Caco-2 (cell line): ENCODE measurements around the gene RFLNA. TPM values are rescaled to one million over a fixed set of nuclear protein-coding genes. Genes with fewer than 3 reads are reported as not detected.

Experiments used
- BruUV-seq: library from RNA; stranded (reverse); fragments of 400-500 nt; replicated peaks from 2 replicates; lab custom pipeline; 2021; lab: Mats Ljungman, UMichigan
- CTCF ChIA-PET: fragments of 300-600 bp; sonication (Branson Sonifier 250); formaldehyde crosslinking; loops from one replicate; lab custom pipeline; 2022; ENCODE audit warnings: antibody characterized with exemption; lab: Charles Lee
- POLR2A ChIA-PET: fragments of 300-600 bp; sonication (Branson Sonifier 250); formaldehyde crosslinking; loops from one replicate; lab custom pipeline; 2022; ENCODE audit warnings: antibody characterized with exemption; lab: Charles Lee
- DNase-seq, 2 experiments: peaks; one replicate each; pipeline versions ENCODE4 v3.0.0 to v3.0.0-alpha.2; 2020 to 2022
- H3K27me3 ChIP-seq: replicated peaks from 2 replicates; pipeline ENCODE4 v1.6.0; 2011; ENCODE audit warnings: low read length; ENCODE audit not compliant: control insufficient read depth, insufficient read depth
- H3K36me3 ChIP-seq: 2 replicates; pipeline ENCODE4 v1.5.1; 2011; ENCODE audit warnings: low read length; ENCODE audit not compliant: control insufficient read depth, insufficient read depth
- H3K4me1 ChIP-seq: fragments of 250-450 bp; sonication (Bioruptor Pico); 2 replicates; pipeline ENCODE4 v1.5.1; 2020; ENCODE audit warnings: mild to moderate bottlenecking
- H3K4me3 ChIP-seq: 2 replicates; pipeline ENCODE4 v1.5.1; 2011; ENCODE audit warnings: low read depth, mild to moderate bottlenecking, control low read depth, low read length
- H3K9me3 ChIP-seq: fragments of 250-450 bp; sonication (Bioruptor Pico); 2 replicates; pipeline ENCODE4 v1.5.1; 2020; ENCODE audit warnings: mild to moderate bottlenecking, moderate library complexity
- H3K27ac Mint-ChIP-seq: one replicate; pipeline ENCODE4 v1.8.0; 2022; ENCODE audit warnings: mixed read lengths; ENCODE audit not compliant: unreplicated experiment
- H3K27me3 Mint-ChIP-seq: one replicate; pipeline ENCODE4 v1.8.0; 2022; ENCODE audit warnings: mixed read lengths; ENCODE audit not compliant: insufficient read depth, unreplicated experiment
- H3K36me3 Mint-ChIP-seq: one replicate; pipeline ENCODE4 v1.8.0; 2022; ENCODE audit warnings: mild to moderate bottlenecking, mixed read lengths; ENCODE audit not compliant: insufficient read depth, unreplicated experiment
- H3K4me1 Mint-ChIP-seq: one replicate; pipeline ENCODE4 v1.8.0; 2022; ENCODE audit warnings: low read depth, mixed read lengths; ENCODE audit not compliant: unreplicated experiment
- H3K4me3 Mint-ChIP-seq: one replicate; pipeline ENCODE4 v1.8.0; 2022; ENCODE audit warnings: mild to moderate bottlenecking, moderate library complexity, mixed read lengths; ENCODE audit not compliant: unreplicated experiment
- H3K9me3 Mint-ChIP-seq: one replicate; pipeline ENCODE4 v1.8.0; 2022; ENCODE audit warnings: mixed read lengths; ENCODE audit not compliant: unreplicated experiment
- intact Hi-C: fragments of 100-400 bp; cut with micrococcal nuclease; formaldehyde crosslinking; loops from one replicate; pipeline ENCODE4 v1.10.0; 2022; ENCODE audit not compliant: unreplicated experiment
- total RNA-seq: library from RNA; stranded (reverse); gene quantifications from 2 replicates; pipeline ENCODE4 v1.2.3, GENCODE V29; 2022
- TF ChIP-seq, protein P1 (sequence below), 2 experiments: fragments of 200-600 bp in 1 of 2; IDR thresholded peaks; 1 replicate in 1 of 2; 2 replicates in 1 of 2; pipeline versions ENCODE4 v1.5.1 to v1.8.0; 2011 to 2022; ENCODE audit warnings: antibody characterized with exemption in 1 of 2, control low read depth in 1 of 2, inconsistent platforms in 1 of 2, low read depth in 1 of 2, low read length in 1 of 2, mild to moderate bottlenecking in 1 of 2, moderate library complexity in 1 of 2; ENCODE audit not compliant: insufficient read depth in 1 of 2, severe bottlenecking in 1 of 2, unreplicated experiment in 1 of 2

Gene RFLNA
- total RNA-seq, 1 experiment from 2014 or later, result 15.4 TPM

DNA sequence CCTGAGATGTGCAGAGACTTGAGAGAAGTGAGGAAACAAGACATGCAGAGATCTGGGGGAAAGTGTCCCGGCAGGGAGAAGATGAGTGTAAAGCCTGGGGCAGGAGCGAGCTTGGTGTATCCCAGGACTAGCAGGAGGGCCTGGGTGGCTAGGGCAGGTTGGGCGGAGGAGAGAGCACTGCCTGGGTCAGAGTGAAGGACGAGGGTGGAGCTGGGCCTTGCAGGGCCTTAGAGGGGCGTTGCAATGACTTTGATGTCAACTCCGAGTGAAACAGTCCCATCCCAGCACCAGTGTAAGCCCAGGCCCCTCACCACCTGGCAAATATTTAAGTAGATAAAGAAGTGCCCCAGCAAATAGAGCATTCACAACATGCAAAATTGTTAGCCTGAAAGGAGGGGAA, 24.2 kb upstream of the RFLNA start:
- Histone ChIP-seq H3K9me3 (no peaks in the 10 kb centered on the region), H3K36me3 (no peaks in the 10 kb centered on the region), H3K27me3 (no peaks in the 10 kb centered on the region), H3K4me1 (peaks cover 4% of the 10 kb centered on the region; the same call in 1 of the 2 replicates), H3K4me3 (no peak overlapping the region)
- intact Hi-C loops, result no loop called here
- ChIA-PET POLR2A (no interaction called here), CTCF (no interaction called here)
- no TSS peak for BruUV-seq
- peak in 1 of 2 experiments; percentile 36 for DNase-seq
- Mint-ChIP-seq H3K9me3 (no peaks in the 10 kb centered on the region), H3K27me3 (no peaks in the 10 kb centered on the region), H3K4me1 (peaks cover 8% of the 10 kb centered on the region), H3K36me3 (no peaks in the 10 kb centered on the region), H3K4me3 (no peak overlapping the region), H3K27ac (peak overlapping the region; percentile 8)
- TF ChIP-seq, protein P1, sequence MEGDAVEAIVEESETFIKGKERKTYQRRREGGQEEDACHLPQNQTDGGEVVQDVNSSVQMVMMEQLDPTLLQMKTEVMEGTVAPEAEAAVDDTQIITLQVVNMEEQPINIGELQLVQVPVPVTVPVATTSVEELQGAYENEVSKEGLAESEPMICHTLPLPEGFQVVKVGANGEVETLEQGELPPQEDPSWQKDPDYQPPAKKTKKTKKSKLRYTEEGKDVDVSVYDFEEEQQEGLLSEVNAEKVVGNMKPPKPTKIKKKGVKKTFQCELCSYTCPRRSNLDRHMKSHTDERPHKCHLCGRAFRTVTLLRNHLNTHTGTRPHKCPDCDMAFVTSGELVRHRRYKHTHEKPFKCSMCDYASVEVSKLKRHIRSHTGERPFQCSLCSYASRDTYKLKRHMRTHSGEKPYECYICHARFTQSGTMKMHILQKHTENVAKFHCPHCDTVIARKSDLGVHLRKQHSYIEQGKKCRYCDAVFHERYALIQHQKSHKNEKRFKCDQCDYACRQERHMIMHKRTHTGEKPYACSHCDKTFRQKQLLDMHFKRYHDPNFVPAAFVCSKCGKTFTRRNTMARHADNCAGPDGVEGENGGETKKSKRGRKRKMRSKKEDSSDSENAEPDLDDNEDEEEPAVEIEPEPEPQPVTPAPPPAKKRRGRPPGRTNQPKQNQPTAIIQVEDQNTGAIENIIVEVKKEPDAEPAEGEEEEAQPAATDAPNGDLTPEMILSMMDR (IDR thresholded peaks at IDR 0.05; ENCODE audit: insufficient read depth in 1 of 2, low read depth in 1 of 2, low read length in 1 of 2, severe bottlenecking in 1 of 2, unreplicated experiment in 1 of 2), result no peak

DNA sequence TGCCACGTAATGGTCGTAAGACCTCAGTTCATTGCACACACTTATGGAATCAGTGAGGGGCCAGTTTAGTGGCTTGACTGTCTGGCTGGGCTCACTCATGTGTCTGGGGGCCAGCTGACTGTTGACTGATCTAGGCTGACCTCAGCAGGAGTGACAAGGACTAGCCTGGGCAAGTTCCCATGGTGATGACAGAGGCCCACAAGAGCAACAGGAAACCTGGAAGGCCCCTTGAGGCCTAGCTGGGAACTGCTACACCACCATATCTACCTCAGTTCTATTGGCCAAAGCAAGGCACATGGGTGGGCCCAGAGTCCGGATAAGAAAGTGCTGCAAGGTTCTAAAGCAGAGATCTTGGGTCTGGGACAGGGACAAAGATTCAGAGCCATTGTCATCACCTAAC, 21.3 kb upstream of the RFLNA start:
- H3K27ac Mint-ChIP-seq, result no peak overlapping the region
- intact Hi-C loops, result loop anchor here (2.0 kb wide), 1 partner anchor 41 kb away; no protein-coding TSS in a partner anchor
- POLR2A ChIA-PET, result no interaction called here
- Histone ChIP-seq H3K4me1 (peaks cover 10% of the 10 kb centered on the region), H3K27me3 (no peaks in the 10 kb centered on the region), H3K9me3 (no peaks in the 10 kb centered on the region), H3K36me3 (no peaks in the 10 kb centered on the region), H3K4me3 (no peak overlapping the region)
- no peaks in the 10 kb centered on the region for H3K27me3 Mint-ChIP-seq
- H3K36me3 Mint-ChIP-seq, result no peaks in the 10 kb centered on the region
- no peaks in the 10 kb centered on the region for H3K9me3 Mint-ChIP-seq
- TF ChIP-seq, protein P1 (IDR thresholded peaks at IDR 0.05; ENCODE audit: insufficient read depth in 1 of 2, low read depth in 1 of 2, low read length in 1 of 2, severe bottlenecking in 1 of 2, unreplicated experiment in 1 of 2), result peak; percentile 37
- peak; percentile 72 to 84 for DNase-seq
- CTCF ChIA-PET, result interaction anchor here (0.6 kb wide), 2 partner anchors 27 to 131 kb away, joined by 3 to 5 read pairs; no protein-coding TSS in a partner anchor
- no TSS peak for BruUV-seq
- no peak overlapping the region for H3K4me3 Mint-ChIP-seq
- H3K4me1 Mint-ChIP-seq, result peaks cover 11% of the 10 kb centered on the region

DNA sequence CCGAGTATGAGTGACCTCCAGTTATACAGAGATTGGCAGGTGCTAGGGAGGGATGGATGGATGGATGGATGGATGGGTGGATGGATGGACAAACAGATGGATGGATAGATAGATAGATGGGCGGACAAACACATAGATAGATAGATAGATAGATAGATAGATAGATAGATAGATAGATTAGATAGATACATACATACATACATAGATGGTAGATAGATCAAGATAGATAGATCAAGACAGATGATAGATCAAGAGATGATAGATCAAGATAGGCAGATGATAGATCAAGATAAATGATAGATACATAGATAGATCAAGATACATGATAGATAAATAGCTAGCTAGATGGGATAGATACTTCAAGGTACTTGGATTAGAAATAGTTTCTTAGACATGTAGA, 18.6 kb upstream of the RFLNA start:
- POLR2A ChIA-PET, result no interaction called here
- intact Hi-C loops, result no loop called here
- Mint-ChIP-seq H3K36me3 (no peaks in the 10 kb centered on the region), H3K4me1 (peaks cover 10% of the 10 kb centered on the region), H3K4me3 (no peak overlapping the region), H3K27me3 (no peaks in the 10 kb centered on the region), H3K9me3 (no peaks in the 10 kb centered on the region), H3K27ac (no peak overlapping the region)
- peaks cover 10% of the 10 kb centered on the region for H3K4me1 ChIP-seq
- H3K9me3 ChIP-seq, result no peaks in the 10 kb centered on the region
- H3K4me3 ChIP-seq, result no peak overlapping the region
- H3K27me3 ChIP-seq, result no peaks in the 10 kb centered on the region
- CTCF ChIA-PET, result no interaction called here
- no peaks in the 10 kb centered on the region for H3K36me3 ChIP-seq
- no peak for DNase-seq
- BruUV-seq, result no TSS peak
- TF ChIP-seq, protein P1 (IDR thresholded peaks at IDR 0.05; ENCODE audit: insufficient read depth in 1 of 2, low read depth in 1 of 2, low read length in 1 of 2, severe bottlenecking in 1 of 2, unreplicated experiment in 1 of 2), result no peak
